ENCODE measurements around the gene KLHL3.
A peak's percentile ranks its signal among the peaks of the same experiment; 100 is the strongest.
"Not testable (repeated sequence)": the region's sequence is repeated elsewhere in the genome, so short reads cannot be mapped to it uniquely, and the experiment has no call there.

Gene KLHL3

DNA sequence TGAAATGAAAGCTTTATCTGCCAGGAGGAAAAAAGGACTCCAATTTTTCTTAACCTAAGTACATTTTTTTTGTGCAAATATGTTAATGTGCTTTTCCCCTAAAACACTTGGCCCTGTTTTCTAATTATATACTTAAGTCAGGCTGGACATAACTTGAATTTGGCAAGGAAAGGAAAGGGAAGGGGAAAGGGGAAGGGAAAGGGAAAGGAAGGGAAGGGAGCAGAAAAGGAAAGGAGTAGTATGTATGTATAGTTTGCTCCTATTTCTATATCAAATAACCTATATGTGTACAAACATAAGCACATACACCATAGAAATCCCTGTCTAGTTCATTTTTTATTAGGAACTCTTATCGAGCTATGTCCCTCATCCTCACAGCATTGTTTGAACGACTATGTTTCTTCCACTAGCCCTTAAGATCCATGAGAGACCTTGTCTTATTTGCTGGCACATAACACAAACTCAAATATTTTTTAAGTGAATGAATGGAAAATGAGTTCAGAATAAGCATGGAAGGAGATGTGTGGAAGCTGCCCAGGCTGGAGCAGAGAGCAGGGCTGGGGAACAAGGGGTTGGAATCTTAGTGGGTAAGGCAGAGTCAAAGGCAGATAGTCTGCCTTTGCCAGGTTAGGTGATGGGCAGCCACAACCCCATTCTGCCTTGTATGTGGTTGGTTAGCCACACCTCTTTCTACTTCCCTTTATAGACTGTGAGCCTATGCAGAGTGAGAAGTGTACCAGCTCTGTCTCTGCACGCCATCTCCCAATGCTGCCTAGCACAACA lies 70.0 kb downstream of the KLHL3 start:
- no peak for DNase-seq

DNA sequence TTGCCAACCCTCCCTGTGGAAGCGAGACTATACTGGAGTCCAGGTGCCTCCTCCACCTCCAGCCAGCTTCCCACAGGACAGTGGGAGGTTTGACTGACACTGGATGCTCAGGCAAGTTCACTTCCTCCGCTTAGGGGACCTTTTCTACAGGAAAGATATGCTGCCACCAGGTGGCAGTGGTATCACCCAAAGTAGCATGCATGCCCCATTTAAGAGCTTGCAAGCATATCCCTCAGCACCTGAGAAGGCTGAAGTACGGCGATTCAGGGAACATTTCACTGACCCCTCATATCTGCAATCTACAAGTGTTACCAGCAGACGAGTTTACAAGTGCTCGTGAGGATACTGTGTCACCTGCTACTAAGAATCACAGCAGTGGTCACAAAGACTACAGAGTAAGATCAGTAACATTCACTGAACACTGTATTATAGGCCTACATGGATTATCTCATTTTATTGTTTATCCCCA lies 75.5 kb downstream of the KLHL3 start:
- peak; percentile 56 for DNase-seq

DNA sequence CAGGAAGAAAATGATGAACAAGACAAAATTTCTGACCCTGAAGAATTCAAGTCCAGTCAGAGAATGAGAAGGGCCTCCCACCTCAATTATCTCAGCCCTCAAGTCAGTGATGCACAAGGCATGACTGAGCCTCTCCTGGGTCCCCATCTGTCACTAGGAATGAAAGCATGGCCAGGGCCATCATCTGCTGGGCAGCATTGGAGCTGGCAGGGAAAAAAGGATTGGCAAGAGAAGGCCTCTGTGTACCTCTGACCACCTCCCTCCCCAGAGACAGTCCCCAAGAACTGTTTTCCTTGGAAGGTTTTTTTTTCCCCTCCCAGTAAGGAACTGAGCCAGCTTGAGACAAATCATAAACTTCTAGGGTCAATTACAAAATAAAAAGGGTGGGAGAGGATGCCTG lies 76.7 kb downstream of the KLHL3 start:
- no peak for DNase-seq

DNA sequence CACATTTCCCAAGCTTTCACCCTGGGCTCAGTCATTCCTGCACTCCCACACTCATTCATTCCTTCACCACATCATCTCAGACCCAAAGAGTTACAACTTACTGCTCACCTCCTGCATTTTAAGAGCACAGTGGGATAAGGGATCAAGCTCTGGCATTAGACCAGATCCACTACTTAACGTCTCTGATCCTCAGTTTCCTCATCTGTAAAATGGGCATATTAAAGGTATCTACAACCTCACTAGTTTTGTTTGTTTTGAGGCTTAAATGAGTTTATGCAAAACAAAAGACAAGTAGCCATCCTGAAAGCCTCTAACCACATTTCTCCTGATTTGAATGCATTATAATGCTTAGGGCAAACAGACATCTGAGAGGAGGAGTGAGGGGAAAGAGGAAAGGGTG lies 77.6 kb downstream of the KLHL3 start:
- no peak for DNase-seq

DNA sequence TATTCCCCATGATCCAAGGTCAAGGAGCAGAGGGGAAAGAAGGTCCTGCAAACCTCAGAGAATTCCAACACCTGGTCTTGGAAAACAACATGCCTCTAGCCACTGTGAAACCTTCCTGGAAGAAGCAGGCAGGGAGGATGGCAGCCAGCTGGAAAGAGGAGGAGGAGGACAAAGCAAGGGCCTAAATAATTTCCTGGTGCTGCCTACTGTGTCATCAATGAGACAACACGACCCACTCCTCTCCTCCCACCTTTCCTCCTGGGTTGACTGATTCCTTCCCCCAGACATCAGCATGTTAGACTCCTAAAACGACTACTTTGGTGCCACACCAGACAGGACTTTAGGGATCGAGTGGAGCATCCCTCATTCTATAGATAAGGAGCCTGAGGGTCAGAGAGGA lies 78.8 kb downstream of the KLHL3 start:
- DNase-seq, result no peak

DNA sequence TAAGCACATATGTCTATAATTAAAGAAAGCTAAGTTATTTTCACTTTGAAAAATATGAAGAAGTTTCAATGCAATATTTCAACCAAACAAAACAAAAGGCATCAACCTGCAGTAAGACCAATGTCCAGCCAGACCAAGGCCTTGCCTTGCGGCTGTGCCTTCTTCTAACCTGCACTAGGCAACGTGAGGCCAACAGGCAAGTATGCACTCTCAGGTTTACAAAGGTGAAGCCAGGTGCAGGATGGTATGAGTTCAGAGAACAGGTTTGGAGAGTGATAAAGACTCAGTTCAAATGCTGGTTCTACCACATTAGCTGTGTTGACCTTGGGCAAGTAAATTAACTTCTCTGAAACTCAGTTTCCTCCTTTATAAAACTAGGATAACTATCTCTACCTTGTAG lies 79.3 kb downstream of the KLHL3 start:
- no peak for DNase-seq

DNA sequence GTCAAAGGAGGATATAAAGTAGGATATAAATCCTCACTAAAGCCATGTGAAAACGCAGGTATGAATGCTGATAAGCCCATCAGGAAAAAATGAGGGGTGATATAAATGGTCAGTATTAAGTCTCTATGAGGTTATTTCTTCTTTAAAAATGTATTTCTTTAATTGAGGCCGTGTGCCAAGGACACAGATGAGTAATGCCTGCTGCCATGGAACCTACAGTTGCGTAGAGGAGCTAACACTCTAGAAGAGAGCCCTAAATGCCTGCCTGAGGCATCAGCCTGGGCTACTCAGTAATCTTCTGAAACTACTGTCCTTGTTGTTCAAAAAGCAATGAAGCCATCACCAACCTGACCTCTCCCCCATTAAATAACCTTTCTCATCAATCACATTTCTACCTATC lies 84.9 kb downstream of the KLHL3 start:
- DNase-seq, result no peak

DNA sequence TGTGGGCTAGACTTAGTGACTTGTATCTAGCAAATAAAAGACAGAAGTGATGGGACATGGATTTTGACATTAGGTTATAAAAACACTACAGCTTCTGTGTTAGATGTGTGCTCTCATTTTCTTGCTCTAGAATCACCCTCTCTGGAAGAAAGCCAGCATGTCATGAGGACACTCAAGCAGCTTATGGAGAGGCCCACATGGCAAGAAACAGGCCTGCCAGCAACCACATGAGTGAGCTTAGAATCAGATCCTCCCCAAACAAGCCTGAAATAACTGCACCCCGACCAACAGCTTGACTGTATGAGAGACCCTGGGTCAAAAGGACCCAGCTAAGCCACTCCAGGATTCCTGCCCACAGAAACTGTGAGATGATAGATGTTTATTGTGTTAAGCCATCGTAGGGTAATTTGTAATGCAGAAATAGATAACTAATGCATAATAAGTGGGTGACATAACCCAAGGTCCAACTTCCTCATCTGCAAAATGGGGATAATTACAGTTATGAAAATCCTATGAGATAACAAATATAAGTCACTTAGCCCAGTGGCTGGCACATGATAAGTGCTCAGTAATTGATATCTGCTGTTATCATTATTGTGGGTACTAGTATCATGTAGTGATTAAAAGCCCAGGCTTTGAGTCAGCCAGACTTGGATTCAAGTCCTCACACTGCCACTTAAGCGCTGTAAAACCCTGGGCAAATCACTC lies 86.5 kb downstream of the KLHL3 start:
- DNase-seq, result no peak

DNA sequence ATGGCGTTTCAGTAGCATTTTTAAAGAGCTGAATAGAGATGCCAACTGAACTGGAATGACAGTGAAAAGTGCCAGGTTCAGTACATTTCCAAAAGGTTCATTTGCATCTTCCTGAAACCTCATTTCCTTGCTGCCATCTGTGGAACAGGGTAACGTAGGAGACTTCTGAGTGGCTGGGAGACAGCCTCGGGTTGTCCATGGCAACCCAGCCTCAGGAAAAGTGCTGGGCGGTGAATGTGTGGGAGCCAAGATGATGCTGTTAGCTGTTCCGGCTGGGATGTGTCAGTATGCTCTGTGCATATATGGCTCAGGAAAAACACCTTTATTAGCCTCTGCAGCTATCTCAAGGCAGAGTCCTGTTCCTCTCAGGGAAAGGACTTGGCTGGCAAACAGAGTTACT lies 87.5 kb downstream of the KLHL3 start:
- DNase-seq, result no peak

DNA sequence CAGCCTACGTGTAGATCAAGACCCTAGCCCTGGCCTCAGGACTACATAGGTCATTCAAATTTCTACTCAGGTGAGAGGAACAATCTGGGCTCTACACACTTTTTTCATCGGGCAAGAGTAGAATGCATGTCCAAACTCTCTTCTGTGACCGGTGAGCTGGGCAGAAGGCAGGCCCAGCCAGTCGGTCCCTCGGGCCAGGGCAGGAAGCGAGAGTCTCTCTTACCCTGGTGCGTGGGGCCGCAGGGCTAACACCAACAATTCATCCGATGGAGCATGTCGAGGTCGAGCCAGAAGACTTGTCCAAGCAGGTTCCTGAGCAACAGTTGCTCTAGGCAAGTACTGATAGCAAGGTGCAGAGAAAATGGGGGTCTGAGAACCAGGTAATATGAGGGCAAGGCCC lies 88.5 kb downstream of the KLHL3 start:
- DNase-seq, result no peak

DNA sequence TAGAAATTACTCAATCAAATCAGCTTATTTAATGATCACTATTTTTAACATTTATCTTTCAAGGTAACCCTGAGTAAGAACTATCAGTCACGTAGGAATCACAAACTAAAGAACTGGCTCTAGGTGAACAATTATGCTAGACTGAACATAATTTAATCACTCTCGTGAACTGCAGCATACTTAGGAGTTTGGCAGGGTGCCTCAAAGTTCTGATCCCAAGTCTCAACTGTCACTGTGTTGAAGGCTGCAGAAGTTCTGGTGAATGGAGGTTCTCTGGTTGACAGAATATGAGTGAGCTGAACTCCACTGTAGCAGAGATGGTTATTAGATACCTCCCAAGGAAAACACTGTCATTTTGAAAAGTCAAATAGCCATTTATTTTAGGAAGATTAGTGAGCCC lies 89.1 kb downstream of the KLHL3 start:
- DNase-seq, result no peak

DNA sequence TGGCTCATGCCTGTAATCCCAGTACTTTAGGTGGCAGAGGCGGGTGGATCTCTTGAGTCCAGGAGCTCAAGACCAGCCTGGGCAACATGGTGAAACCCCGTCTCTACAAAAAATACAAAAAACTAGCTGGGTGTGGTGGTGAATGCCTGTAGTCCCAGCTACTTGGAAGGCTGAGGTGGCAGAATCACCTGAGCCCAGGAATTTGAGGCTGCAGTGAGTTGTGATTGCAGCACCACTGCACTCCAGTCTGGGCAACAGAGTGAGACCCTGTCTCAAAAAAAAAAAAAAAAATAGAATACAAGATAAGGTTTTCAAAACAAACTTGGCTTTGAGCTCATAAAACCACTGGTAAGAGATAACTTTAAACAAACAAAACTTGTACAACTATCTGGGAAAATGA lies 92.8 kb downstream of the KLHL3 start:
- not testable (repeated sequence) for DNase-seq

DNA sequence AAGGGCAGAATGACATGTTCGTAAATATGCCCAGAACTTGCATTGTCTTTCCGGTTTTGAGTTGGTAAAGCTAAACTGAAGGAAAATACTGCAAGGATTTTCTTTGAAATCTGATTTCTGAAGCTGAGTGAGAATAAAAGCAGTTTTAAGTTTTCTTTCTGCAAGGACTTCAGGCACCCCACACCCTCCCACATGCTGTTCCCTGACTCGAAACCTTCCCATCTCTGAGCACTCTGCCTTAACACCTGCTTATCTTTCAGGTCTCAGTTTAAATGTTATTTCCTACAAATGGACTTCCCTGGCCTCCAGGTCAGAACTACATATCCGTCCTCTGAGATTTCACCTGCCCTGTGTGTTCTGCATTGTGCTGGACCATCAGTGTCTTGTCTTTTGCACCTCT lies 93.8 kb downstream of the KLHL3 start:
- DNase-seq, result no peak

DNA sequence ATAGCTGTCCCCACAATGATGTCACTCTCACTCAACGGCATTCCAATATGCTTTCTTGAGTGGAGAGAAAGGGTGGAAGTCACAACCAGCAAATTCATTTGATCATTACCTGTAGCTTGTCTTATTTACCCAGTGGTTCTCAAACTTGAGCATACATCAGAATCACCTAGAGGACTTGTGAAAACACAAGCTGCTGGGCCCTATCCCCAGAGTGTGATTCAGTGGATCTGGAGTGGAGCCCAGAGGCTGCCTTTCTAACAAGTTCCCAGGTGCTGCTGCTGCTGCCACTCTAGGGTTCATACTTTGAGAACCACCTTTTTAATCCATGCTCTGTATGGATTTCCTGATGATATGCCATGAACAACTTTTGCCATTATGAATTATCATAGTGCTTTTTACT lies 94.7 kb downstream of the KLHL3 start:
- no peak for DNase-seq

DNA sequence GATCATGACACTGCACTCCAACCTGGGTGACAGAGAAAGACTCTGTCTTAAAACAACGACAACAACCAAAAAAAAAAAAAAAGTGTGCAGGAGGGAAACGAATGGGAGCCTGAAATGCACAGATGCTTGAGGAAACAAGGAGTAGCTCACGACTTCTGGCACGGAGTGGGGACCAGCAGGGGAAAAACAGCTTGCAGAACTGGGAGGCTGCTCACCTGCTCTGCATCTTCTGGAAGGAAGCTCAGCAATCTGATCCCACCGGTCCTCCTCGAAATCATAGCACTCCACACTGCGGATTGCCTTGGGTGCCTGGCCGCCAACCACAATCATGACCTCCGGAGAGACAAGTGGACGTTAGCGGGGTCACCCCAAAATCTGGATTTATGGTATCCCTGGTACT lies 96.2 kb downstream of the KLHL3 start:
- no peak for DNase-seq

DNA sequence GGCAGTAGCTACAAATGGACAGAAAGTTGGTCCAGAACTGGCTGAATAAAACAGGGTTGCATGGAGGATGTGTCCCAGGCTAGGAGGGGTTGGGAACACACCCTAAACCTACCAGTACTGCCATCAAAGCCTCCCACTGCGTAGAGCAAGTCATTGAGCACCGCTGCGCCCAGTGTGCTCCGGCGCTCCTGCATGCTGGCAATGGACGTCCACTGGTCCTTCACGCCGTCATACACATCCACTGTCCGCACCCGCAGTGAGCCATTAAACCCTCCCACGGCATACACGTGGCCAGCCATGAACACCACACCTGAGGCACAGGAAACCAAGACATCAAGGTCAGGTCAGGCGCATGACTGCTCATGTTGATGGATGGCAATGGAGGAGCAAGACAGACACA lies 97.0 kb downstream of the KLHL3 start:
- DNase-seq, result no peak

DNA sequence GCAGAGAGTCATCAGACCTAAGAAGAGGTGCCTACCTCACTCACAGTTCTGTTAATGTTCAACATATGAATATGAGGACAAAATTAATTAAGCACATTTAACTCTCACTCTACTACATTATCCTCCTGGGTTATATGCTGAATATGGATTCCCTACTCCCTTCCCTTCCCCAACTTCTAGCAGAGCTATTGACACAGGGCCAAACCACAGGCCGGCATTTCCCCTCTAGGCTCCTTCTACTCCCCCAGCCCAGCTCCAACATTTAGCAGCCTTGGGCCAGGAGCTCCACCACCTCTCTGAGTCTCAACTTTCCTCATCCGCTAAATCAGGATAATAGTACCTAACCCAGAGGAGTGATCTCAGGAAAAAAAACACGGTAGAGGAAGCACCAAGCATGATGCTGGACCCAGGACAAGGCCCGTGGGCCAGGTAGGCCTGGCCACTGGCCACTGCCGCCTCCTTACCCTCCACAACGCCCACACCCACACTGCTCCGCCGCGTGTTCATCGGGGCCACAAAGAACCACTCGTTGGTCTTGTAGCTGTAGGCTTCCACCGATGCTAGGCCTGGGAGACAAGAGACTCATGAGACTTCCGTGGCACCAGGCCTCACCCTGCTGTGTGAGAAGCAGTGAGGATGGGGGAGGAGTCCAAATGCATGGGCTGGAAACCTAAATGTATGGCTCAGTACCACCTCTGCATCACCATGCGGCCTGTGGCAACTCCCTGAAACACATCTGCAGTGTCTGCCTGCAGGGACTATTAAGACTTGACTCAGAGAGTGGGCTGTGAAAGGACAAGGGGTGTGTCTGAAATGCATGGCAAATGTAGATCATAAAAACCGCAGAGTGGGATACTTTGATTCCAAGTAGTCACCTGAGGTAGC lies 98.8 kb downstream of the KLHL3 start:
- DNase-seq, result no peak

DNA sequence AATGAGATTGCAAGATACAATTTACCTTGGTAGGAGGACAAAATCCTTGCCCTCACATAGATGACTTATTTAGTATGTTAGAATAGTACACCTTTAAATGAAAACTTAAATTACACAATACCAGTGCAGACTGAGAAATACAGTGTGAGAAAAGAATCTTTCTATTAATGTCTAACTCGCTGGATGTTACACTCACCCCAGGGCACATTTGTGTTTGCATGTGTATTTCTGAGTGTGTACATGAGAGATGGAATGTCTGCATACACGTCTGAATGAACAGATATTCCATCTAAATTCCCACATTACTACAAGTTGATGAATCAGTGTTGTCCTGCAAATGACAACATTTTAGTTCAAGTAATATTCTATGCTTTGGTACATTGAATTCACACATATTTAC lies 99.8 kb downstream of the KLHL3 start:
- DNase-seq, result no peak

DNA sequence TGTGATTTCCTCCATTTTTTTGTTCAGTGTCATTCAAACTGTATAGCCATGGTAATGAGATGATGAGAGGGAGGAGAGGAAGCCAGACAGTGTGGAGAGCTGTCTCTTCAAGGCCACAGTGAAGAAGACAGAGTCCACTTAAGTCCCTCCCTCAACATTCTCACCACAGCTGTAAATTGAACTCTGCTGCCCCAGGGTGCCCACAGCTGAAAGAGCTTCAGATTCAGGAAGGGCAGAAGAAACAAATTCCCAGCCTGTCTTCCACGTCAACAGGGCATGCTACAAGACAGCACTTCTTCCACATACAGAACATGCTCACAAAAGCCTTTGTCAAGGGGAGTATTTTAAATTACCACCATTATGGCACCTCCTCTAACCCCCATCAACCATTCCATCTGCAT lies 100.4 kb downstream of the KLHL3 start:
- no peak for DNase-seq

DNA sequence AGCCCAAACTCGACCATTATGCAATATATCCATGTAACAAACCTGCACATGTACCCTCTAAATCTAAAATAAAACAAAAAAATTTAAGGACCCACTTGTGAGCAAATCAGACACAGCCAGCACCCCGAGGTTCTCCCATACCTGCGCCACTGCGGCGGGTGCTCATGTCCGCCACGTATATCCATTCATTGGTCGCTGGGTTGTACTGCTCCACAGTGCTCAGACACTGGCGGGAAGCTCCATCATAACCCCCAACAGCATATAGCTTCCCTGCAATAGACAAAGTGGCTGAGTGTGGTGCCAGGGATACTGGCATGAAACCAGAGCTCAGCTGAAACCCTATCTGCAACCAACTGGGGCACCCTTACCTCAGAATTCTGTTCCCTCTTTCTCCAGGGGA lies 102.0 kb downstream of the KLHL3 start:
- DNase-seq, result no peak

DNA sequence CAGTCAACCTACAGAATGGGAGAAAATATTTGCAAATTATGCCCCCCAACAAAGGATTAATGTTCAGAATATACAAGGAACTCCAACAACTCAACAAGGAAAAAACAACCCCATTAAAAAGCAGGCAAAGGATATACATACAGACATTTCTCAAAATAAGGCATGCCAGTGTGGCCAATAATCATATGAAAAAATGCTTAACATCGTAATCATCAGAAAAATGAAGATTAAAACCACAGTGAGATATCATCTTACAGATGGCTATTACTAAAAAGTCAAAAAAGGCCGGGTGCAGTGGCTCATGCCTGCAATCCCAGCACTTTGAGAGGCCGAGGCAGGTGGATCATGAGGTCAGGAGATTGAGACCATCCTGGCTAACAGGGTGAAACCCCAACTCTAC lies 103.2 kb downstream of the KLHL3 start:
- DNase-seq, result no peak

DNA sequence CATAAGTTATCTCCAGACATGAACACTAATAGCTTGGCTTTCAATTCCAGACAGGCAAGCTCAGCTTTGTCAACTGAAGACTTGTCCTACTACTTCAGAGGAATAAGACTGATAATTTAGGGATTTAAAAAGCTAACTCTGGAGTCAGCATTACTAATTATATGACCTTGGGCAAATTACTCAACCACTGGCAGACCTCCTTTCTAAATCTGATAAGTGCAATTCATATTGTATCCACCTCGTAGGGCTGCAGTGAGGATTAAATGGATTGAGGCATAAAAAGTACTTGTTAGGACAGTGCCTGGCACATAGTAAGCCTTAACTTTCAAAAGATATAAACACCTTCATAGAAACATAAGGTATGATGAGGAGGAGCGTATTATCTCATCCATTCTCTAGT lies 104.4 kb downstream of the KLHL3 start:
- no peak for DNase-seq

DNA sequence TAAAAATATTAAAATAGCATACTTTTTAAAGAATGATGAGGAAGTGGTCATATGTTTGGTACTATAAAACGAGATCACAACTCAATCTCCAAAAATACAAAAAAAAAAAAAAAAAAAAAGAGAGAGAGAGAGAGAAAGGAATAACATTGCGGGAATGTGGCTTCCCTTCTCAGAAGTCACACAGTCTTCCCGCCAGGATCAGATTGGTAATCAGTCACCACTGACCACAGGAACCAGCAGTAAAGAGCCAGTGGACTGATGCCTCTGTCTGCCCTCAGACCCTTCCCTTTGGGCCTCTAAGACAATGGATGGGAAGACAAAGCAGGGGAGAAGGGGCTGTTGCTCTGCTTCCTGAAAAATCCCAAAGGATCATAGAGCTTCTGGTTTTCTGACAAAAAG lies 104.9 kb downstream of the KLHL3 start:
- no peak for DNase-seq
